HG02610 (cell line): Measurements from ENCODE around the gene KCNMA1.

Source experiments
- ATAC-seq: cut with Tn5 transposase; IDR thresholded peaks from one replicate; pipeline ENCODE4 v1.9.1; 2021; ENCODE audit warnings: mild to moderate bottlenecking, moderate library complexity; ENCODE audit not compliant: unreplicated experiment

Gene KCNMA1

DNA sequence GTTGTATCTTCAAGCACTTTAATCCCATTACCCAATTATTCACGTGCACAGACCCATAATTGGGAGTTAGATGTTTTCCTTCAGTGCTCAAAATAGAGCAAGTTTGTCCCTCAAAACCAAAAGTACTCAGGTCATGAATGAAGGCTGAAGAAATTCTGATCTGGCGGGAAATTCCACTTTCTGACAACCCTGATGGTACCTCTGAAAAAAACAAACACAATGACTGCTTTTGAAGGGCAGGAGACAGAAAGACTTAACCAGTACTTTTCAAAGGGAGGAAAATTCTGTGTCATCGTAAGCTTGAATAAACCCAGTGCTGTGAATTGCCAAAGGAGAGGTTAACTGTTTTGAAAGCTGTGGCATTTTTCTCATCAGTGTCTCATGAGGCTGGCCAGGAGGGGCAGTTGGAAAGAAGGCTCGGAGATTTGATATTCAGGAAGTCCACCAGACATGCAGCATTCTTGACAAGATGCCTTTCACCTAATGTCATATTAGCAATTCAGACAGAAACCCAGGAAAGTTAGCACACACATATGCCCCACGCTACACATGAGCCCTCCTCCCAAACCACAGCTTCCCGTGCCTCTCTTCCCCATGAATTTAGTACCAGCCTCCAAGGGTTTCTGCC, 347.0 kb downstream of the KCNMA1 start:
- no peak for ATAC-seq

DNA sequence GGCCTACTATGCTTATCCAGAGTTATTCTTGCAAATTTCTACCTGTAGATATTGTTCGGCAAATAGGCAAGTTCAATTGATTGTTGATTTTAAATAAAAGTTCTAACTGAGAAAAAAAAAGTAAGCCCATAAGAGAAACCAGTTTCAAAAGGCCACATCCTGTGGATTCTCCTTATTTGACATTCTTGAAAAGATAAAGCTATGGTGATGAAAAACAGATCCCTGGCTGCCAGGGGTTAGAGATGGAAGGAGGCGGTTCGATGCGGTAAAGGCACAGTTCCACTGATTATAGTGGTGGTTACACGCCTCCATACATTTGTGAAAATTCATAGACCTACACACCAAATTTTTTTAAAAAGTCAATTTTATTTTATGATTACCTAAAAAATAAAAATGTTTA, 347.8 kb downstream of the KCNMA1 start:
- ATAC-seq = no peak

DNA sequence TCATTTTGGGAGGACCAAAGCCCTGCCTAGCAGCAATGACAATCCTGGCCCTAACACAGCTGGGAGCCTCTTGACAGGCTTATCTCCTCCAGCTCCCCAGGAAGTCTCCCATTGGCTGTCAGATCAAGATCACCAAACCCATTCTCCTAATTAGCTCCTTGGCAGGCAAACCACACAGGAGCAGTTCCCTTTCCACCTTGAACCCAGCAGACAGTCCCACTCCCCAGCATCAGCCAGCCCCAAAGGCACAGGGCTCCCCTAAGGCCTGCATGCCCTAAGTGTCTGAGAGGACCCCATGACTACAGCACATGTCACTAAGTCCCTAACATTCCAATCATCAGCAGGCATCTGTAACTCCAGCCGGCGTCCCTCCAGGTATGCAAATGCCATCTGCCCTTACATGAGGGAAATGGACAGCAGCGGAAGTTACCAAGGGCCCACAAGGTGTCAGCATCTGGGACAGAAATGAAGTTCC, 348.5 kb downstream of the KCNMA1 start:
- ATAC-seq = no peak

DNA sequence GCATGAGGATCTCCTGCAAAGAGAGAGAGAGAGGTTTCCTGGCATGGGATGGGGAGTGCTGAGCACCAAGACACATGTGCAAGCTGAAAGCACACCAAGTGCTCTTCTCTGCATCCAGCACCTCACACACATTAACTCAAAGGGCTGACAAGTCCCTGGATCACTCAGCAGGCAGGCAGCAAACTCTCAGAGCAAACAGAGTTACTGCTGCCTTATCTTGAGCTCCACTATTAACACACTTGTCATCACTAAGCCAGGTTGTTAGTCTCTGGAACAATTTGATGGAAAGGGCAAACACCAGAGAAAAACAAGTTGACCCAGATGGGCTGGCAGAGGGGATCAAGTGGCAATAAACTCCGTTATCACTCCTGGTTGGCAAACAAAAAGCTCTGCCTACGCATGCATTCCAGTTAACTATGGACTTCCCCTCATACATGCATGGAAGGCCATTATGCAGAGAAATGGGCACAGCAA, 349.9 kb downstream of the KCNMA1 start:
- ATAC-seq = no peak

DNA sequence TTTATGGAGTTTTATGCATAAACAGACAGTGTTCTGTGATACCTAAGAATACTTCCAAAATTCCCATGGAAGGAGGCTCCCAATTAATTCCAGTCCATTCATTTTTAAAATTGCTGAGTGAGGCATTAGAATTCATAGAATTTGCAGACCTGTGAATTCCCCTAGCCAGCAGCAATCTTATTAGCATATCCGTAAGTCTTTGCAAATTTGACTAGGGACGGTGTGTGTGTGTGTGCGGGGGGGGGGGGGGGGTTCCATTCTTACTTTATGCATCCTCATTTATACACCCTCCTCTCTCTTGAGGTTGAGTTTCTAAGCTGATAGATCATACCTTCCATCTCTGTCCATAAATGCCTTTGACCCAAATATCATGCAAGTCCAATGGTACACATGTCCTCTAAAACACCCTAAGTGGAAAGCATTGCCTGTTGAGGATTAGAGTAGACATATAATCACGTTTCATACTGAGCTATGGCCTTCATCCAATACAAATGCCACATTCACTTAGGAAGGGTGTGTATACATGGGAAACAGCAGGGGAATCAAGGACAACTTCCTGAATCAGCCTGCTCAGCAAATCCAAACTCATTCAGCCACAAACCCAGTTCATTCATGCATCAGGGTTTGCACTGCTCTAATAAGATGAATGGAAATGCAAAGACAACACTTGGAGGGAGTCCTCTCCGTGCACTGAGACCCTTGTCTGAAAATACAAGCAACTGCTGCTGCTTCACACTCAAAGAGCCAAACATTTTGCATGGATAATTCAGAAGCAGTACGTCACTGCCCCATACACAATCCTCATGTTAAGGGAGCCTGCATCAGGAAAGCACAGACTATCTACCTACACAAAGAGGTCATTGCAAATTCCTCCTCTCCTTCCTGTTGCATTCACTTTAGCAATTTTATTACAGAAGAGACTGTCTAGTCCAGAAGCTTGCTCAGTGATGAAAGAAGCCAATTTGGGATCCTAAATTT, 350.8 kb downstream of the KCNMA1 start:
- ATAC-seq = no peak

DNA sequence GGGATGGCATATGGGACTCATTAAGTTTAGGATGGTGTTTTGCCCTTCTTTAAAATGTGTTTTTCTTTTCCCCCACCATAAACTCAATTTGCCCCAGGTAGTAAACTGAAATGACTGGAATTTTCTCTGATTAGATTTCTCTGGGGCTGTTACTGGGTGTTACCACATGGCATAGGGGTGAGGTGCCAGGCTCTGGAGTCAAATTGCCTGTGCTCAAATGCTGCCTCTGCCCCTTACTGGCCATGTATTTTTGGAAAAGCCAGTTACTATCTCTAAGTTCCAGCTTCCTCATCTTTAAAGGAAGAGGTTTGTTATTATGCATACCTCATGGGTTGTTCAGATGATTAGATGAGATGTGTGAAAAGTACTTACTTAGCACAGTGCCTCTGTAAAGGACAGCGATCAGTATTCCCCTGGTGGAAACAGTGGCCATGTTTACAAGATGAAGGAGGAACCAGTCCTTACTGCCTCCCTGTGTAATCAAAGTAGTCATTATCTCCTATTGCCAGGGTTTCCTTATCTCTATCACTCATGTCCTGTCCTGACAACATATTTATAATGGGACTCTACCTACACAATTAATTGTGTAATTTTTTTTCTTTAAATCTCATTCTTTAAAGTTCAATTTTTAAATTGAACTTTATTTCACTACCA, 352.0 kb downstream of the KCNMA1 start:
- ATAC-seq = no peak

DNA sequence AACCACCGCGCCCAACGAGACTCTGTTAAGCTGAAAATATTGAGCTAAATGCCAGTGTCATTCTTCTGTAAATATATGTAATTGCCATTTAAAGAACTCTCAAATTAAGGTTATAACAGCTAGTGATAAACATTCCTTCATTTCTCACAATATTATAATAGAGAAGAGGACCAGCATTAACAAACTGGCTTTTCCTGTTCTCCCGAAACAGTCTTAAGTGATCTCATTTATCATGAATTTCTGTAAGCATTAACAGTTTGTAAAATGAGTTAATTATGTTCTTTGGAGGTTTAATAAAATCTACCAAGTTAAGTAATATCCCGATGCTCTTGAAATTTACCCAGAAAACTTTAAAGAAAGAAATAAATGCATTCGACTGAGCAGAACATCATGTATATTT, 352.8 kb downstream of the KCNMA1 start:
- ATAC-seq = no peak

DNA sequence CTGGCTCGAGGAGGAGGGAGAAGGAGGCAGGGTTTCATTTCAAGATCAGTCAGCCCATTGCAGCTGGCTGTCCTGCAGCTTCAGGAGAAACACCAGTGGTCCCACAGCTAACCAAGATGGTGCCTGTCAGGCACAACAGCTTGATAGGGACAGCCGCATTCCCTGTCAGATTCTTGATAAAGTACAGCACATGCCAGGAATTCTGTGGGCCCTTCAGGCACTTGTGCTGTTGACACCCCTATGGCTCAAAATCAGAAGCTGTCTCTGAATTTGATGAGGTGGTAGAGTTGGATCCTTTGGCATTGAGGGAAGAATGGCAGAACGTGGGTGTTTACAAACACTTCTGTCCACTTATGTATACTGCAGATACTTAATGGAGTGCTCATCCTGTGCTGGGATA, 354.3 kb downstream of the KCNMA1 start:
- ATAC-seq = no peak

DNA sequence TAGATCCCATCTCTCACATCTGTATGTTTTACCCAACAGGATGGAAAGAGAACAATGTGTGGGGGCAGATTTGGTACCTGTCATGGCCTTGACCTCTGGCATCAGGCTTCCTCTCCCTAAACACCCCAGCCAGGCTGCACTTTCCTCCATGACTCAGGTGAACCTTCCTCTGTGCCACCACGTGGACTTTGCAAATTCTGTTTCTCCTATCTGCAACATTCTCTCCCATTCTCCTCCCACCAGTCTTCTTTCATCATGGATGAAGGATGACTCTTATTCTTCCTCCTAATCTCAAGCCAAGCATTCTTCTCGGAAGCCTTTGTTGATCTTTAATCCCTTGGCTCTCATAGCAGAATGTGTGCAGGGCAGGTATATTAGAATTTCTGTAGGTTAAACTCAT, 355.4 kb downstream of the KCNMA1 start:
- ATAC-seq = no peak

DNA sequence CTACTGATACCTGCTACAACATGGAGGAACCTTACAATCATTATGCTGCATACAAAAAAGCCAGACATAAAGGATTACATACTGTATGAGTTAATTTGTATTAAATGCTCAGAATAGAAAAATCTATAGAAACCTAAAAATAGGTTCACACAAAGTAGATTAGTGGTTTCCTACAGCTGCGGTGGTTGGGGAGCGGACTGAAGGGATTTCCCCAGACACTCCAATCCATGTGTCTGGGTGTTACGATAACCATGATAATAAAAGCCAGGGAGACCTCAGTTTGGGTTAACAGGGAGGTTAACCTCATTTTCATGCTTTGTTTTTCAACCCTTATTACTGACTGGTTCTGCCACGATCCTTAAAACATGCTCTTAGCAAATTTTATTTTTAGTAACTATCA, 355.9 kb downstream of the KCNMA1 start:
- no peak for ATAC-seq

DNA sequence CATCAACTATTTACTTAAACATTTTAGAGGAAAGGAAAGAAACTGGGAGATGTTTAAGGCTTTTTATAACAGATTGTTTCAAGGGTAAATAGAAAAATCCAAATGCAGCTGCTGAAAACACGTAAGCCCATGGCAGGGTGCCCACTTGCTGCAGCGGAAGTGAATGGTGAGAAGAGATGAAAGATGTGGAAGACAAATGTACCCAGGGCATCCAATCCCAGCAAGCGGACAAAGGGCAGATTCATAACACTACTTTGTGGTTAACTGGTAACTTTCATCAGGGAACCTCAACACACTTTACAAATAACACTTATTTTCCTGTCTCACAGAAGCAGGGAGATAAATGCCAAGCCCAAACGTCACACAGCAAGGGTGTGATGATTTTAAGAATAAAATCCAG, 358.4 kb downstream of the KCNMA1 start:
- ATAC-seq = no peak

DNA sequence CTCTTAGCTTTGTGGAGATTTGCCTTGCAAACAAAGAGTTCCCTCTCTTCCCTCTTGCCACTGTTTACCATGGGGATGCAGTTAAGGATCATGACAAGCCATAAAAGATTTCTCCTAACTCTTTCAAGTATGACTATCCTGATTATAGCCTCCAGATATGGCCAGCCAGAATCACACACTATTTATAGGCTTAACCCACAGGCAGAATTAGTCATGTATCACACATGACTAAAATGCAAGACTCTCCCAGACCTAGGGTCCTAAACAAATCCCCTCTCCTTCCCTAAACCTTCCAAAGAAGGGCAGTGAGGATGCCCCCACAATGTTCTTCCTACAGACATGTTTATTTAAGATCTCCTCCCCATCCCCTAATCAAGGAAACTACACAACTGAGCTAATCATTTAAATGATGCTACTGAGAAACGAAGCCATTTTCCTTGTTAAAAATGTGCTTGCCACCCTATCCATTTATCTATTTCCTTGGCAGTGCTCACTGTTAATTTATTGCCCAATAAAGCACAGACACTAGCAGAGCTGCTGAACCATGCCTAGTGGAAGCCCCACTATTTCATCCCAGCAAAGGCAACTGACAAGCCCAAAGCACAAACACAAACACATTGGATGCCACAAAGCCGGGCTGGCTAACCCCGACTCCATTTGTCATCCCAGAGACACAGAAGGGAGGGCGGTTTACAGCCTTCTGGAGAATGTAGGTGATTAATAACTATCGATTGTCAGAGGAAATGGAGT, 363.4 kb downstream of the KCNMA1 start:
- no peak for ATAC-seq

DNA sequence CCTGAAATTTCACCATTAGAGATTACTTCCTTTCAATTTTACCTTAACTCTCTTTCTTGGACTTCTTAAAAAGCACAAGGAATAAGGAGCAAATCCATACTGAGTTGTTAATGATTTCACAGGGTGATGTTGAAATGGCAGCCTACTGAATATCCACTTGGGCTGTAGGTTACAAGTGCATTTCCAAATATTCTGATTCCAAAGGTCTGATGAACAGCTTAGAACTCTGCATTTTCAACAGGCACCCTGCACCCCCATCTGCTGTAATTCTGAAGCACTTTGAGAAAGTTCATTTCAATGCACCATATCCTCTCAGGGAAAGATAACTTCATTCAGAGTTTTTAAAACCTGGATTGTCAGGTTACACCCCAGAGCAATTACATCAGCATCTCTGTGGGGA, 368.4 kb downstream of the KCNMA1 start:
- ATAC-seq = no peak

DNA sequence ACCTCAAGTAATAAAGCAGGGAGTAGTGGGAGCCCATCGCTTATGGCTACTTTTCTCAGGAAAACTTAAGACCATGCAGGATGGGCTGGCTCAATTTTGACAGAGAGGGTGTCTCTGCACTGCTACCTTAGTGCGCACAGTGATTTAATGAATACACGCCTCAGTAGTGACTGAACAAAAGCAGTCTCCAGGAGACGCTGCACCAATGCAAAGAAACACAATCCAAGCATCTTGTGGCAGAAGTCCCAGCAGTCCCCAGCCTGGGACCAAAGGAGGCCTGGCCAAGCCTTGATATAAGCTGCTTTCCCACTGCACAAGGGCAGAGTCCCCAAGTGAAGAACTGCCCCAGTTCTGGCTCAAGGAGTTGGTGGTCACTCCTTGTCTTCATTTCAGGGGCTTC, 368.9 kb downstream of the KCNMA1 start:
- ATAC-seq = no peak

DNA sequence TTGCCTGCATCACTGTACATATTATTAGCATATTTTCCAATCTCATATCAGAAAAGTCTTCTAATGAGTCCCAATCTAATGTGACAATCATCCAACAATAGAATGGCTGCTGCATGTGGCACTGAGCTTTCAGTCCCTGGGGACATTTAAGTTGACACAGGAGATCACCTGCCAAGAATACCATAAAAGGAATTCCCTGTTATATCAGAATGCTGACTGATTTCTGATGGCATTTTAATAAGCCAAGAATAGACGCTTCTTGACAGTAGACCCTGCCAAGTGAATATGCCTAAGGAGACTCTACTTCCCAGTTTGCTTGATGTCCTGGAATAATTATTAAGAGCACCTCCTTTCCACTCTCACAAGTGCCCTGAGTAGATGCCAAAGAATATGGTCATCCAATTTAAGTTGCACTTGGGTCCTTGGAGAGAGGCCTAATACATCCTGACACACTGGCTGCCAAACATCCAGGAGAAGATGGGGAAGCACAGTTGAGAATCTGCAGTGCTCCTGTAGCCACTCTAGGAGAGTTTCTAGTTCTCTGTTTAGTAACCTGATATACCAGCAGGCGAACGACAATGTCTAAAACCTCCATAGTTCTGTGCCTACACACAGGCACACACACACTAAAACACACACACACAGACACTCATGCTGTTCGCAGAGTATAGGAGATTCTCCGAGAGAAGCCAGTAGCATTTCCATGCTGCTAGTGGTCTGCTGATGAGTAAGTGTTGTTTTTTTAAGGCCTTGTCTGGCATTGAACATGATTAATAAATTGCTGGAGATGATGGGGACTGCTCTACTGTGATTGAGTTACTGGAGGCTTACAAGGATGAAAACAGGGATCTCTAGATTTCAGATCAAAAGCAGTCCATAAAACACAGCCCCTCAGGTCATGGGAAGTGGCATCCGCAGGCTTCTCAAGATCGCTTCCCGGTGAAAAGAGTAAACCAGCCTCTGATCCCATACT, 369.6 kb downstream of the KCNMA1 start:
- no peak for ATAC-seq

DNA sequence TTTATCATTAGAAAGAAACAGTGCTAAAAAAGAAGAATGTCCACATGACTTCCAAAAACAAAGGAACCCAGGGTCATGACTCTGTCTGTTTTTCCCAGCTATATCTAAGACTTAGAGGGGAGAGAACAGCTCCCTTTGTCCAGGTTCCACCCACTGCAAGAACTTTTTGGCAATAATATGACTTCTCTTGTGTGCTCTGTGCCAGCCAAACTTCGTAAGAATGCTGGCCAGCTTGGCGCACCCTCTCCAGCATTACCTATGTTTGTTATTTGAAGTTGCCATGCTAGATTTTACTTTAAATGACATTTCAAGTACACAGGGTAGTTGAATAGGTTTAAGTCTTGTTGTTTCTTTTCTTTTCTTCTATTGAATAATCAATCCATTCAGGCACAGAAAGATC, 371.4 kb downstream of the KCNMA1 start:
- ATAC-seq = no peak

DNA sequence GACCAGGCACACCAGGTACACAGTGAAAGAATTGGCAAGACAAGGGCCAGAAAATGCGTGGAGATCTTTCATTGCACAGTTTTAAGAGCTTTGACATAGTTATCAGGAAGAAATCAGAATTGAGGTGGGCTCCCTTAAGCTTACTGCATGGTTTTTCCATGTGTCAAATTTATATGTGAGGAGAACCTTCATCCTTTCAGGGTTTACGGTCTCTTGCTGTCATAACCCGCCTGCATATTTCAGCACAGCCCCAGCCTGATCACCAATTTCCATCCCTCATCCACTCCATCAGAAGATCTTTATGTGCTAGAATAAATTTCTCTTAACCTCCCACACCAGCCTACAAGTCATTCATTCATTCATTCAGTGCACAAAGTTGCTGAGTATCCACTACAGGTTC, 373.1 kb downstream of the KCNMA1 start:
- ATAC-seq = no peak

DNA sequence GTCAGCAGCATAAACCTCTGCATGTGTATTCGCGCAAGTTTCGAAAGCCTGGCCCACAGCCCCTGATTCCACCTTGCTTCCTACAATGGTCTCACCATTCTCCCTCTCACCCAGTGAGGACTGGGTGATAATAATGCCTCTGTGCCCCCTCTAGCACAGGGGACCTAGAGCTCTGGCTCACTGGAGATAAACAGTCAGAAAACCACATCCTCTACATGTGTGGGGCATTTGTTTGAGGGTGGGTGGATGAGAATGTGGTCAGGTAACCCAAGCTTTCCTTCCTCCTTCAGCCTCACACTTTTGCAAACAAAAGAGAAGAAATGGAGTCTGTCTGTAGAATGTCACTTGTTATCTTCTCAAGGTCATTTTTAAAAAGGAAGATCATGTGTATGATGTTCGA, 373.5 kb downstream of the KCNMA1 start:
- no peak for ATAC-seq

DNA sequence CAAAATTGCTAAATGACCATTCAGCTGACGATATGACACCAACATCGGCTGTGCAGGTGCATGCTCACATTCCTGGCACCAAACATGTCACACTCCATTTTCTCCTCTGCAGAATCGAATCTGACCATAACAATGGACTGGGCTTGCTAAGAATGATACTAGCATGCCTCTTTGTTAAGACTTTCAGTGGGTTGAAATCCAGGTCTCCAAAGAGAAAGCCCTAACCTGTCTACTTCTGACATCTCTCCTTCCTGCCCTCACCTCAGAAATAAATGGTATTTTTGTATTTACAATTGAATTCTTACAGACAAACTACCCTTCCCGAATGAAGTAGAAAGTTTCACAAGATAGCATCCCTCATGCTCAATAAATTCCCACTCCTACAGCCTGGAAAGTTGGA, 373.9 kb downstream of the KCNMA1 start:
- ATAC-seq = no peak

DNA sequence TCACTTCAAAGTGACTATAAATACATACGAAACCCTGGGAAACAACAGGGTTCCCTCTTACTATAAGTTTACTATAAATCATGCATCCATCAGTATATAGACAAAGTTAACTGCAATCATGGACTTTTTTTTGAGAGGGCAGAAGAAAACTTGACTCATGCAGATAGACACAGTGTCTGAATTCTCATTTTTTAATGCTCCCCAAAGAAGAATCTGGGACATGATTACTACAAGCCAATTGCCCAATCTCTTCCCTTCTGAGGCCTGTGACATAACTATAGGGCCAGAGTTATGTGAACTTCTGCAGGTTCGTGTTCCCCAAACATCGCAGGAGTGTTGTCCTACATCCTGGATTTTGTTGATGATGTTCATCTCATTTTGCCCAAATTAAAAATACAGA, 376.5 kb downstream of the KCNMA1 start:
- no peak for ATAC-seq
